B cell (primary cell): ENCODE results near the gene GABRD. TPM values are rescaled to one million over a fixed set of nuclear protein-coding genes. Genes with fewer than 3 reads are reported as not detected.

Experiments used
- ATAC-seq: fragments of 200-7000 bp; cut with Tn5 transposase; one replicate; pipeline ENCODE4 v1.10.0; 2021; ENCODE audit warnings: low read depth, mild to moderate bottlenecking, moderate number of reproducible peaks, moderate library complexity
- CTCF ChIA-PET: fragments of 350-600 bp; sonication (Branson Sonifier 250); formaldehyde crosslinking; loops from one replicate; lab custom pipeline; 2021; ENCODE audit warnings: antibody characterized with exemption, inconsistent platforms; lab: Charles Lee
- POLR2A ChIA-PET: fragments of 350-600 bp; sonication (Branson Sonifier 250); formaldehyde crosslinking; loops from one replicate; lab custom pipeline; 2021; ENCODE audit warnings: antibody characterized with exemption; lab: Charles Lee
- DNase-seq: peaks from one replicate; pipeline ENCODE4 v3.0.0; 2013
- H2AFZ ChIP-seq: 2 replicates; pipeline ENCODE4 v1.6.1; 2012; ENCODE audit warnings: mild to moderate bottlenecking, low read depth, low read length; ENCODE audit not compliant: insufficient read depth, poor library complexity, severe bottlenecking
- H3K27ac ChIP-seq, 2 donors: 1 replicate in 1 of 2; 2 replicates in 1 of 2; pipeline ENCODE4 v1.5.1; 2012 to 2013; ENCODE audit warnings: low read length in 2 of 2, mild to moderate bottlenecking in 2 of 2, moderate library complexity in 1 of 2
- H3K27me3 ChIP-seq, 4 experiments: fragments of 200-600 bp in 1 of 4; sonication (generic) in 1 of 4; replicated peaks in 1 of 4; 1 replicate in 2 of 4; 2 replicates in 2 of 4; pipeline versions ENCODE4 v1.6.1 to v1.7.0; 2013 to 2016; ENCODE audit warnings: low read length in 3 of 4, mild to moderate bottlenecking in 2 of 4, mixed read lengths in 1 of 4, moderate library complexity in 1 of 4; ENCODE audit not compliant: insufficient read depth in 4 of 4, control insufficient read depth in 3 of 4; ENCODE audit errors: control extremely low read depth in 1 of 4
- H3K36me3 ChIP-seq, 2 experiments: replicated peaks in 1 of 2; 1 replicate in 1 of 2; 2 replicates in 1 of 2; pipeline versions ENCODE4 v1.6.1 to v1.7.1; 2013; ENCODE audit warnings: low read length in 1 of 2; ENCODE audit not compliant: insufficient read depth in 2 of 2, control insufficient read depth in 1 of 2; ENCODE audit errors: control extremely low read depth in 1 of 2, extremely low read depth in 1 of 2
- H3K4me1 ChIP-seq, 2 donors: fragments of 200-600 bp in 1 of 2; sonication (generic) in 1 of 2; 1 replicate in 1 of 2; 2 replicates in 1 of 2; pipeline versions ENCODE4 v1.5.1 to v1.6.1; 2013 to 2017; ENCODE audit warnings: low read length in 2 of 2; ENCODE audit not compliant: control insufficient read depth in 2 of 2, insufficient read depth in 2 of 2
- H3K4me2 ChIP-seq: replicated peaks from 2 replicates; pipeline ENCODE3; 2012; ENCODE audit warnings: mild to moderate bottlenecking, low read depth, low read length; ENCODE audit not compliant: poor library complexity, severe bottlenecking
- H3K4me3 ChIP-seq, 5 experiments: fragments of 200-600 bp in 1 of 5; sonication (generic) in 1 of 5; 1 replicate in 3 of 5; 2 replicates in 2 of 5; pipeline versions ENCODE4 v1.5.1 to v1.7.0; 2011 to 2016; ENCODE audit warnings: low read length in 4 of 5, mild to moderate bottlenecking in 4 of 5, low read depth in 2 of 5, control low read depth in 1 of 5, moderate library complexity in 1 of 5; ENCODE audit not compliant: insufficient read depth in 1 of 5; ENCODE audit errors: control extremely low read depth in 1 of 5, extremely low read depth in 1 of 5
- H3K79me2 ChIP-seq: fragments of 200-600 bp; sonication (generic); one replicate; pipeline ENCODE4 v1.6.0; 2016; ENCODE audit warnings: low read length; ENCODE audit not compliant: control insufficient read depth, insufficient read depth
- H3K9ac ChIP-seq: fragments of 200-600 bp; sonication (generic); 2 replicates; pipeline ENCODE4 v1.6.1; 2017; ENCODE audit warnings: mild to moderate bottlenecking, low read length, moderate library complexity
- H3K9me3 ChIP-seq, 3 donors: one replicate each; pipeline versions ENCODE4 v1.6.1 to v1.7.1; 2013; ENCODE audit warnings: low read length in 2 of 3; ENCODE audit not compliant: control insufficient read depth in 2 of 3, insufficient read depth in 1 of 3; ENCODE audit errors: control extremely low read depth in 1 of 3
- H4K20me1 ChIP-seq: 2 replicates; pipeline ENCODE4 v1.6.0; 2012; ENCODE audit warnings: mild to moderate bottlenecking, low read length; ENCODE audit not compliant: insufficient read depth, control insufficient read depth, poor library complexity, severe bottlenecking
- H3K27ac Mint-ChIP-seq: one replicate; pipeline ENCODE4 v1.8.0; 2021; ENCODE audit warnings: mixed read lengths
- H3K27me3 Mint-ChIP-seq: one replicate; pipeline ENCODE4 v1.8.0; 2021; ENCODE audit warnings: mixed read lengths
- H3K4me1 Mint-ChIP-seq: one replicate; pipeline ENCODE4 v1.8.0; 2021; ENCODE audit warnings: mixed read lengths
- H3K4me3 Mint-ChIP-seq: one replicate; pipeline ENCODE4 v1.8.0; 2021; ENCODE audit warnings: mixed read lengths
- H3K9me3 Mint-ChIP-seq: one replicate; pipeline ENCODE4 v1.8.0; 2022; ENCODE audit warnings: mixed read lengths; ENCODE audit not compliant: insufficient read depth
- EZH2 ChIP-seq: IDR thresholded peaks from 2 replicates; pipeline ENCODE4 v1.6.1; 2012; ENCODE audit warnings: borderline replicate concordance, low read depth, mild to moderate bottlenecking, moderate library complexity, low read length; ENCODE audit not compliant: insufficient read depth, poor library complexity, severe bottlenecking
- WGBS: methylation state at CpG from one replicate; pipeline ENCODE4 v1.1.5; 2013; ENCODE audit warnings: missing lambda C conversion rate; ENCODE audit not compliant: insufficient coverage; 5-methylcytosine and 5-hydroxymethylcytosine counted together
- intact Hi-C: fragments of 100-400 bp; cut with micrococcal nuclease; formaldehyde crosslinking; loops from one replicate; pipeline ENCODE4 v1.10.0; 2022
- polyA plus RNA-seq: library from polyadenylated mRNA; depleted of rRNA; stranded (reverse); fragments of >200 nt; gene quantifications from 2 replicates; pipeline ENCODE4 v1.2.3, GENCODE V29; 2012
- total RNA-seq, 2 donors: library from RNA; stranded (reverse); fragments of 120-200 nt in 1 of 2; gene quantifications; 1 replicate in 1 of 2; 2 replicates in 1 of 2; pipeline versions ENCODE4 v1.2.3 to v1.2.4, GENCODE V29; 2013 to 2022
- TF ChIP-seq, protein P1 (sequence below): fragments of 200-600 bp; IDR thresholded peaks from one replicate; pipeline ENCODE4 v1.8.0; 2022; ENCODE audit warnings: antibody characterized with exemption, mild to moderate bottlenecking

The GABRD gene
- total and polyA plus RNA-seq, 2 donors (not counting 1 experiment from before 2014, with no cell fraction given): not detected

DNA sequence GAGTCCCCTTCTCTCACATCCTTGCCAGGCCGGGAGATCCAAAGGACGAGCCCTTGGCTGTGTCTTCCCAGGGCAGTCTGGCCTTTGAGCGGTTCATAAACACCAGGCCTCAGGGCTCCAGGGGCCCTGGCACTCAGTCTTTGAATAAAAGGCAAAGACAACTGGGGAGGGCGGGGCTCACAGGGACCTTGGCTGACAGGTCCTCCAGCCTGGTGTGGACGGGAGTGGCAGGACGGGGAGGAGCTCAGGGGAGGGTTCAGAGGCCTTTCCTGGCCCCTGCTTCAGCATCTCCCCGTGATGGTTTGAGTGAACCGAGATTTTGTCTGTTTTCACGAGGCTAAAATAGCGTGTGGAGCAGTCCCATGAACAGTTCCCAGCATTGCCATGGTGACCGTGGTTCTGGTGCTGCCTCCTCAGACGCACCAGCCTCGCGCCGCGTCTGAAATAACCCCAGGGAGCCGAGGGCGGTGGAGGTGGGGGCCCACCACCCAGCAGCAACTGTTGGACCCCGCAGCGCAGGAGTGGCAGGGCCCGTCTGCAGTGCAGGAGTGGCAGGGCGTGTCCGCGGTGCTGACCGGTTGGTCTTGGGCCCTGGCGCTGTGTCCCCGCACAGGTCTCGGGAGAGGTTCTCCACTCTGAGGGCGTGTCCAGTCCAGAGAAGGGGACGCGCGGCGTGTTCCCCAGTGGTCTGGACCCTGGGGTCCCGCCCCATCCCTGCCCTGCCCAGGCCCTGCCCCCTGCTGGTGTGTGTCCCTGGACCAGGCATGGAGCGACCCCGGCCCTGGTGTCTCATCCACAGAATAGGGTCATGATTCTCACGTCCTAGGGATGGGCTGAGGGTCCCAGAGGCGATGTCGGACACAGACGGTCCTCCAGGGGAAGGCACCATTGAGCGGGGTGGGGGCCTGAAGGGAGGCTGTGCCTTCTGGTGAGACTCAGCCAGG, 24.0 kb downstream of the GABRD start:
- Histone ChIP-seq H3K79me2 (no peaks in the 10 kb centered on the region), H3K27me3 (peaks cover 0 to 34% (median 13%) of the 10 kb centered on the region in 4 experiments), H3K9ac (no peak overlapping the region), H2AFZ (no peak overlapping the region), H3K27ac (no peak overlapping the region), H3K4me1 (peaks cover 11 to 18% of the 10 kb centered on the region in 2 donors), H3K4me2 (no peak overlapping the region), H3K36me3 (no peaks in the 10 kb centered on the region), H3K9me3 (peaks cover 0 to 5% (median 0%) of the 10 kb centered on the region in 3 donors), H3K4me3 (no peak overlapping the region), H4K20me1 (no peaks in the 10 kb centered on the region)
- no peak for TF ChIP-seq EZH2
- TF ChIP-seq, protein P1, sequence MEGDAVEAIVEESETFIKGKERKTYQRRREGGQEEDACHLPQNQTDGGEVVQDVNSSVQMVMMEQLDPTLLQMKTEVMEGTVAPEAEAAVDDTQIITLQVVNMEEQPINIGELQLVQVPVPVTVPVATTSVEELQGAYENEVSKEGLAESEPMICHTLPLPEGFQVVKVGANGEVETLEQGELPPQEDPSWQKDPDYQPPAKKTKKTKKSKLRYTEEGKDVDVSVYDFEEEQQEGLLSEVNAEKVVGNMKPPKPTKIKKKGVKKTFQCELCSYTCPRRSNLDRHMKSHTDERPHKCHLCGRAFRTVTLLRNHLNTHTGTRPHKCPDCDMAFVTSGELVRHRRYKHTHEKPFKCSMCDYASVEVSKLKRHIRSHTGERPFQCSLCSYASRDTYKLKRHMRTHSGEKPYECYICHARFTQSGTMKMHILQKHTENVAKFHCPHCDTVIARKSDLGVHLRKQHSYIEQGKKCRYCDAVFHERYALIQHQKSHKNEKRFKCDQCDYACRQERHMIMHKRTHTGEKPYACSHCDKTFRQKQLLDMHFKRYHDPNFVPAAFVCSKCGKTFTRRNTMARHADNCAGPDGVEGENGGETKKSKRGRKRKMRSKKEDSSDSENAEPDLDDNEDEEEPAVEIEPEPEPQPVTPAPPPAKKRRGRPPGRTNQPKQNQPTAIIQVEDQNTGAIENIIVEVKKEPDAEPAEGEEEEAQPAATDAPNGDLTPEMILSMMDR: no peak
- Mint-ChIP-seq H3K9me3 (no peaks in the 10 kb centered on the region), H3K4me3 (no peak overlapping the region), H3K27me3 (peaks cover 11% of the 10 kb centered on the region), H3K4me1 (peaks cover 15% of the 10 kb centered on the region), H3K27ac (no peak overlapping the region)
- ChIA-PET CTCF (interaction anchor here (0.6 to 2.7 kb wide), 7 partner anchors 27 to 102 kb away, joined by 3 to 30 read pairs (median 5); no protein-coding TSS in a partner anchor), POLR2A (no interaction called here)
- no peak for DNase-seq
- 82% methylated on average over 40 of the region's 41 CpGs for WGBS
- no peak for ATAC-seq
- intact Hi-C loops: no loop called here

DNA sequence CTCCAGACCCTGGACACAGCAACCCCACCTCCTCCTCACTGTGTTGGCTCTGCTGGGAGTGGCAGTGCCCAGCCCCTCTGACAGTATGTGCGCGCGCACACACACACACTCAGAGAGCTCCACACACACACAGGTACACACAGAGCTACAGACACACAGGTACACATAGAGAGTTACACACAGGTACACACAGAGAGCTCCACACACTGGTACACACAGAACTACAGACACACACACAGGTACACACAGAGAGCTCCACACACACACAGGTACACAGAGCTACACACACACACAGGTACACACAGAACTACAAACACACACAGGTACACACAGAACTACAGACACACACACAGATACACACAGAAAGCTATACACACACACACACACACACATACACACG, 24.7 kb downstream of the GABRD start:
- Mint-ChIP-seq H3K27me3 (peaks cover 14% of the 10 kb centered on the region), H3K9me3 (no peaks in the 10 kb centered on the region), H3K27ac (no peak overlapping the region), H3K4me1 (peaks cover 21% of the 10 kb centered on the region), H3K4me3 (peak overlapping the region; percentile 79)
- Histone ChIP-seq H3K79me2 (peaks cover 5% of the 10 kb centered on the region), H3K9ac (no peak overlapping the region), H3K36me3 (no peaks in the 10 kb centered on the region), H3K4me3 (no peak overlapping the region), H3K4me2 (no peak overlapping the region), H3K4me1 (peaks cover 11 to 18% of the 10 kb centered on the region in 2 donors), H3K9me3 (peaks cover 0 to 3% (median 0%) of the 10 kb centered on the region in 3 donors), H3K27me3 (peaks cover 0 to 39% (median 15%) of the 10 kb centered on the region in 4 experiments), H3K27ac (no peak overlapping the region), H4K20me1 (no peaks in the 10 kb centered on the region), H2AFZ (no peak overlapping the region)
- DNase-seq: no peak
- ChIA-PET CTCF (interaction anchor here (0.6 to 3.5 kb wide), 14 partner anchors 11 to 601 kb away, joined by 3 to 30 read pairs (median 5); no protein-coding TSS in a partner anchor), POLR2A (no interaction called here)
- intact Hi-C loops: loop anchor here (2.0 kb wide), 1 partner anchor 135 kb away; no protein-coding TSS in a partner anchor
- TF ChIP-seq EZH2: no peak
- TF ChIP-seq, protein P1: no peak
- 100% methylated on average over 3 of the region's 4 CpGs for WGBS
- ATAC-seq: no peak
